ENCODE data around the gene VWA5B1.
"Not testable (repeated sequence)": the region's sequence is repeated elsewhere in the genome, so short reads cannot be mapped to it uniquely, and the experiment has no call there.

The VWA5B1 gene

GRCh38 chr1:20290624-20291597 is at the start of gene VWA5B1:
Gene VWA5B1 (plus strand): TSS chr1:20290875. CDS start chr1:20310602, 19,727 bp downstream.
- DNase-seq = peak; percentile 43

DNA sequence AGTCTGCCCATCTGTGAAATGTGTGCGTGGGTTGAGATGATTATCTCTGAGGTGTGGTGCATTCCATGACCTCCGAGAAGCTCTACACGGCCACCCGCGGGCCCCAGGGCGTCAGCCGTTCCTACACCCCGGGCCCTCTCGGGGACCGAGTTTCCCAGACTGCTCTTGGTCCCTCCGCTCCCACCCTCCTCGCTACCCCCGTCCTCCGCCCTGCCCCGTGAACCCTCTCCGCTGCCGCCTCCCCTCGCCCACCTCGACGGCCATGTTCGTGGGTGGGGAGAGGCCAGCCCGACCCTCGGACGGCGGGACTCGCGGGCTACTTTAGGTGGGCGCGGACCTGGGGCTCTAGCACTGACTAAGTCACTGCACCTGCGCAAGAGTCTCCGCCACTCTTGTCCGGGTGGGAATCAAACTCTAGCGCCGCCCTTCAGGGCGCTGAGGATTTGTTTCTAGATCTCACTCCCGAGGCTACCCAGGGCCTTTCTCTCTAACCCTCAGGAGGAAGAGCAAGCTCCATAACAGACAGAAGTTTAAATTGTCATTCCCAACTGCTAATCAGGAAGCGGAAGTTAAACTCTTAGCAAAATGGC is 47.7 kb upstream of the VWA5B1 start:
- DNase-seq = no peak

GRCh38 chr1:20248971-20249612 is 41.6 kb upstream of the VWA5B1 start:
- no peak for DNase-seq

DNA sequence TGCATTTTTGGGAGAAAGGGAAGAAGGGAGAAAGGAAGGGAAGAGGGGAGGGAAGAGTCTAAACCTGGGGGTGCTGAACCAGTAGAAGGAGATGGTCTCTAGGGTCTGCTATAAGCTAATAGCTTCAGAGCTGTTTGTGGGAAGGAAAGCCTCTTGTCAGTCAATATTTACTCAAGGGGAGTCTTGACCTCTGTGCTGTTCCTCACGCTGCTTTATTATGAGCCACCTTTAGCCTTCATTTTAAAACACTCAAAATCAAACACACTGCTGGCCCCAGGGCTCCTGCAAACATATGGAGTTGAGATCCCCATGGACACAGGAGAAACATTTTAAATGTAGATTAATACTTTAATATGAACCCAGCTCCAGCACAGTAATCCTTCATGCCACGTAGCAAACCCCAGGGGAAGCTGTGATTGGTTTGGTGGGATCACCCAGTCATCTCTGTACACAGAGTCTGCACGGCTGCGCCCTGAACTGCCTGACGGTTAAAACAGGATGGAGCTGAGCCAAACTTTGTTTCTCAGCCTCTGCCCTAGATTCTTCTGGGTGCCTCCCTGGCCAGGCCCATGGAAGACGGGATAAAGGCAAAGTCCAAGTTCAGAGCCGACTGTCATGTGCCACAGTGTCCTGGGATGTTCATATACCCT is 40.2 kb upstream of the VWA5B1 start:
- peak; percentile 80 for DNase-seq

- no peak for DNase-seq
These were observed 38.1 kb upstream of the VWA5B1 start for GRCh38 chr1:20252587-20252986.

- no peak for DNase-seq
These were observed 35.0 kb upstream of the VWA5B1 start for GRCh38 chr1:20255666-20256065.

DNA sequence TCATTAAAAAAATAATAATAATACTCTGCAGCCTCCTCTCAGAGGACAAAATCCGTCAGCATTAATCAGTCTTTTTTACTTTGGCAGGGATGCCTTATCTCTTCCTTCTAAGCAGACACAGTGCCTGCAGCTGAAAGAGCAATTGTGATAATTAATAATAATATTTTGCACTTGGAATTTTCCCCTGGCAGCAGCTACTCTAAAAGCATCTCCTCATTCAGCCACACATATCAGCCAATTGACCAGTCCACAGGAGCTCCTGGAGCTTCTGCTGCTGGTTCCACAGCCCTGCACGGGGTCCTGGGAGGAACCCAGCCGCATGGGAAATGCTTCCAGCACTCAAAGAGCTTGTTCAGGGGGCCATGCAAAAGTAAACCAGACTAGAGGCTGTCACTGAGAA is 31.0 kb upstream of the VWA5B1 start:
- DNase-seq = no peak

GRCh38 chr1:20261095-20261494 is 29.6 kb upstream of the VWA5B1 start:
- DNase-seq = no peak

GRCh38 chr1:20262810-20263534 is 27.7 kb upstream of the VWA5B1 start:
- no peak for DNase-seq

GRCh38 chr1:20265250-20265649 is 25.4 kb upstream of the VWA5B1 start:
- DNase-seq = no peak

DNA sequence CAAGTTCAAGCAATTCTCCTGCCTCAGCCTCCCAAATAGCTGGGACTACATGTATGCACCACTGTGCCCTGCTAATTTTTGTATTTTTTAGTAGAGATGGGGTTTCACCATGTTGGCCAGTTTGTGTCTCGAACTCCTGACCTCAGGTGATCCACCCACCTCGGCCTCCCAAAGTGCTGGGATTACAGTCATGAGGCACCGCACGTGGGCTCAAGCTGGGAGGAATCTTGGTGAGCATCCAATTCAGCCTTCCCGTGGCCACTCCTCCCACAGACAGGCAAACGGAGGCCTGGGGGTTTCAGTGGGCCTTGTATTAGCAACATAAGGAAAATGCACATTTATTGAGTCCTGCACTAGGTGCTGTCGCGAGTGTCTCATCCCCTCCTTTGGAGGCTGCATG is 24.5 kb upstream of the VWA5B1 start:
- DNase-seq = no peak

GRCh38 chr1:20266642-20267041 is 24.0 kb upstream of the VWA5B1 start:
- no peak for DNase-seq

DNA sequence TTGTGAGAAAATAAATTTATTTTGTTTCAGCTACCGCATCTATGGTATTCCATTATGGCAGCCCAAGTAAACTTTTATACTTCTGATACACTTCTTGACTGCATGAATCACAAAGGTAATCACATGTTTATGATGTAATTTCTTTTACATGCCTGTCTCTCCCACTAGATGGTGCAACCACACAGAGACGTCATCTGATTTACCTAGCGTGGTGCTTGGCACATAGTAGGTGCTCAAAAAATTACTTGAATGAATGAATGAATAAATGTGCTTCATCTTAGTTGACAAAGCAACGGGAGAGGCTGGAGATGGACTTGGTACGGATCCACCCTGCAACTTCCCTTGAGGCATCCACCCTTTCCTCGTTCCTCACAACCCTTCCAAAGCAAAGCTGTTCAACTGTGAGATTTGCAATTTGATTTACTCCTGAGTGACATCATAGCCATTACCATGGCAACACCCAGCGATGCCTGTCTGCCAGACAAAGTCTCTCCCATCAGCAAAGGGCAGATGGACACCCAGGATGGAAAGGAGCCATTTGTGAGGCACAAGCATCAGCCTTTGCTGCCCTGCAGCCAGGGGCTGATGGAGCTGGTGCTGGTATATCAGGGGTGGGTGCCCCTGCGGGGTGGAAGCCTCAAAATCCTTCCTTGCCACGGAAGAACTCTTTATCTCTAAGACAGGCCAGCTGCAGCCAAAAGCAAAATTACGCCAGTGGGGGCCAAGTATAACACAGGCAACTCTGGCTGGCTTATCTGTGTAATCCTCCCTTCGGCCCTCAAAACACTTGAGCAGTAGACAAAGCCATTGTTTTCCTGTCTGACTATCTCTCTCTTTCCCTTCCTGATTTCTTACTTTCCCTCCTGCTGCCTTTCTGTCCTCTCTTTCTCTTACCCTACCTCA is 18.9 kb upstream of the VWA5B1 start:
- DNase-seq = no peak

DNA sequence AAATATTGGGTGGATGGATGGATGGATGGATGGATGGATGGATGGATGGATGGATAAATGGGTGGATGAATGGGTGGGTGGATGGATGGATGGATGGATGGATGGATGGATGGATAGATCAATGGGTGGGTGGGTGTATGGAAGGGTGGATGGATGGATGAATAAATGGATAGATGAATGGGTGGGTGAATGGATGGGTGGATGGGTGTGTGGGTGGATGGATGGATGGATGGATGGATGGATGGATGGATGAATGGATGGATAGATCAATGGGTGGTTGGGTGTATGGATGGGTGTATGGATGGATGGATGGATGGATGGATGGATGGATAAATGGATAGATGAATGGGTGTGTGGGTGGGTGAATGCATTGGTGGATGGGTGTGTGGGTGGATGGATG is 17.0 kb upstream of the VWA5B1 start:
- DNase-seq = not testable (repeated sequence)

DNA sequence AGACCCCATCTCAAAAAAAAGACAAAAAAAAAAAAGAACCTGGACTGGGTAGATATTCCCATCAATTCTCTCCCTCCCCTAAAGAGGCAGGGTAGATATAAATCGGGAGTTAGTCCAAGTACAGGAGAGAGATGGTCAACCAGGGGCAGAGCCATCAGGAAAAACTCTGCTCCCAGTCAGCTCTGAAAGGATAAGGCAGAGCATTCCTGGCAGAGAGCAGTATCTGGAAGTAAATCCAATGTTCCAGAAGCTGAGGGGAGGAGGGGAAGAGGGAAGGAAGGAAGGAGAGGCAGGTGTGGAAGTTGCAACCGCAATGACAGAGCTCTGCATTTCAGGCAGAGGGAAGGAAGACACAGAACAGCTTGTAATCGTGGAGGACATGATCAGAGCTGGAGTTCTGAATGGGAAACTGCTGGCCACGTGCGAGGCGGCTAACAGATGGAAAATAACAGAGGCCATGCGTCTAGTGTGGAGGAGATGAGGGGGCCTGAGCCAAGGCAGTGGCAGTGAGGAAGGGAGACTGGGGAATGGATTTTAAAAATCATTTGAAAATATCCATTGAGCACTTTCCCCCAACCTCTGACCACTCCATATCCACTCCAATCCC is 15.3 kb upstream of the VWA5B1 start:
- DNase-seq = no peak

DNA sequence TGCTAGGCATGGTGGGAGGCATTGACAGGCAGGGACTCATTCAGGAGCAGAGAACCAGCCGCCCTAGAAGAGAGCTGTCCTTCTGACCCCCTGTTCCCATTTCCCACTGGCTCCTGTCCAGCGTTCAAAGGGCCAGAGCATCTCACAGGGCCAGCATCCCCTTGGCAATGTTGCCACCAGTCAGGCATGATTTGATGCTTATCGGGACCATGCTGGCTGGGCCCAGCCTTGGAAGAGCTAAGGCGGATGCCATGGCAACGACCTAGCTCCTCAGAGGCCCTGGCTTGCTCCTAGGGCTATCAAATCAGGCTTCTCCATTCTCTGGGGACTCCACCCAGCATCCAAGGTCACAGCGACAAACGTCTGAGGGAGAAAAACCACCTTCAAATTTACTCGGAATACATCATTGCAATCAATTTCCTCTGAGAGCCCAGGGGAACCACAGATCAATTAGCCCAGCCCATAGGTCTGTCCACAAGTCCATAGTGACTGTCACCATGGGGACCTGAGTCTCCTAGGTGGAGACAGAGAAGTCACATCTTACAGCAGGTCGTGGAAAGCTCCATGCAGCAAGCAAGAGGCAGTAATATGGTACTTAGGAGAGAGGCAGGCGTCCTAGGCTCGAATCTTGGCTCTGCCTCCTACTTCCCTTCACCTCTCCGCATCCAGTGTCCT is 14.1 kb upstream of the VWA5B1 start:
- DNase-seq = no peak

DNA sequence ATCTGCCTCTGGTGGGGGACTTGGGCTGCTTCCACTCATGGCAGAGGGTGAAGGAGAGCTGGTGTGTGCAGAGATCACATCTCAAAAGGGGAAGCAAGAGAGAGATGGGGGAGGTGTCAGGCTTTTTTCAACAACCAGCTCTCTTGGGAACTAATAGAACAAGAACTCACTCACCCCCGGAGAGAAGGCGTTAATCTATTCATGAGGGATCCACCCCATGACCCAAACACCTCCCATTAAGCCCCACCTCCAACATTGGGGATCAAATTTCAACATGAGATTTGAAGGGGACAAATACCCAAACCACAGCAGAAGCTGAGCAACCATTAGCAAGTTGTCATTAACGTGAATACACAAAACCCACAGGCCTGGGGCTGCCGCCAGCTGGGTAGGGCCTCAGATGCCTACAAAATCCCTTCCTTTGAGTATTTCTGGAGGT is 12.0 kb upstream of the VWA5B1 start:
- no peak for DNase-seq

DNA sequence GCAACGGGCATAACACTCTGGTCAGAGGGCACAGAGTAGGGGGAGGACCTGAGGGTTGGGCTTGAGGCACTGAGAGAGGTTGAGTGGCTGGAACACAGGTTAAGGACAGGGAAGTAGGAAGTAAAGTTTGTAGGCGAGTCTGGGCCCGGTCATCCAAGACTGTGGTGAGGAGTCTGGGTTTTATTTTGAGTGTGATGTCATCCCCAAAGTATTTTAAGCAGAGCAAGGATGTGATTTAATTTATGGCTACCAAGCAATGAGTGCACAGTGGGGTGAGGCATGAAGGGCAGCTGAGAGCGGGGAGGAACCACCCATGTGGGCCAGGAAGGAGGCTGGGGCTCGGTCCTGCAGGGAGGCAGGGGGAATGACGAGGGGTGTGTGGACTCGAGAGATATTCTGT is 11.2 kb upstream of the VWA5B1 start:
- DNase-seq = no peak

DNA sequence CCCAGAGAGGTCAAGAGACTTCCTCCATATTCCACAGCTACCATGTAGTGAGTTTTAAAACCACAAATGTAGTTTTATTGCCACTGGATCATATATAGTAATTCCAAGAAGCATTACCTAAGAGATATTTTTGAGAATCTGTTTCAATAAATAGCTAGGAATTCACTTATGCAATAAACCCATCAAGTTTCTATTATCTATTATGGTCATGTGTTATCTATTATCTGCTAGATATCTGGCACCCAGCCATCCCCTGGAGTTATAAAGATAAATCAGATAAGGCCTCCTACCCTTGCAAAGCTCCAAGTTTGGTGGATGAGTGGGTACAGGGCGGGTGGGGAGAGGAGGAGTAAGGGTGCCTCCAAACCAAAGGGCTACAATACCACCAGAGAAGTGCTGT is 10.3 kb upstream of the VWA5B1 start:
- no peak for DNase-seq

DNA sequence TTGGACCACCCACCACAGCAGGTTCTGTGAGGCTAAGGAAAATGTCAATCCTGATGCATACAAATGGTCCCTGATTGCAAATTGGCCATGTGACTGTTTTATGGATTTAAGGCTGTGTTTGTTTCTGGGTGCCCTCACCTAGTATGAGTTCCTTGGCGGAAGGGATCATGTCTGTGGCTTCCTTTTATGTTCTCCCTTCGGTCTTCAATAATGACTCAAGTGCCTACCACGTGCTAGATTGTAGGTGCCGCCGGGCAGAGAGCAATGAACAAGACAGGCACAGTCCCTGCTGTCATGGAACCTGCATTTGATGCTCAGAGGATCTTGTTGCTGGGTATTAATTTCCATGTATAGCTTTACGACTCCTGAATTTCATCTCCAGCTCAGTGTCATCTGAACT is 9.8 kb upstream of the VWA5B1 start:
- no peak for DNase-seq

Data from NCI-H1092 (cell line).